Amygdala (tissue), 56 donors: Measurements from ENCODE around the gene CAMK1G.

Source experiments
- DNase-seq, 56 donors: peaks; one replicate each; lab custom pipeline; 2025; lab: John Stamatoyannopoulos, UW

Gene CAMK1G

DNA sequence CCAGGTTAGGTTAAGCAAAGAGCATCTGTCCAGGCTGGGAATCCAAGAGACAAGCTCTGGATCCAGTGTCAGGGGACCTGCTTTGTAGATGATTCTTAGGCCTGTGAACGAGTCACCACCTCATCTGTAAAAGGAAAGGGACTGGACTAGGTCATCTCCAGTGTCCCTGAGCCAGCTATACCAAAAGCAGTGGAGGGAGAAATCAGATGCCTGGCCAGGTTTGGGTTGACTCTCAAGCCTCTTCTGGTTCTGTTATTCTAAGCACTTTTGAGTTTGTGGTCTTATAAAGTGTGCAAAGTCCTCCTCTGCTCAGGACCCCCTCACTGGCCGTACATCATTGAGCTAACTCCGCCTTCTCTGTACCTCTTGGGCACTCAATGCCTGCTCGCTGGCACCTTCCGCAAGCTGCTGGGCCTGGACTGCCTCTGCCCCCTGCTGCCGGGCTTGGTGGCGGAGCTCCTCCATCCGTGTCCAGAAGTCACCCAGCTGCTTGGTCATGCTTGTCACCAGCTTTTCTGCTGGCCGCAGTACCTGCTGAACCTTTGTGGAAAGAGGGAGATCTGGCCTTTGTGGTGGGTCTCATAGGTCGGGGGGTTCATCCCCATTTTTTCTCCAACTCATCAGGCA is 33.6 kb downstream of the CAMK1G start:
- no peak for DNase-seq

DNA sequence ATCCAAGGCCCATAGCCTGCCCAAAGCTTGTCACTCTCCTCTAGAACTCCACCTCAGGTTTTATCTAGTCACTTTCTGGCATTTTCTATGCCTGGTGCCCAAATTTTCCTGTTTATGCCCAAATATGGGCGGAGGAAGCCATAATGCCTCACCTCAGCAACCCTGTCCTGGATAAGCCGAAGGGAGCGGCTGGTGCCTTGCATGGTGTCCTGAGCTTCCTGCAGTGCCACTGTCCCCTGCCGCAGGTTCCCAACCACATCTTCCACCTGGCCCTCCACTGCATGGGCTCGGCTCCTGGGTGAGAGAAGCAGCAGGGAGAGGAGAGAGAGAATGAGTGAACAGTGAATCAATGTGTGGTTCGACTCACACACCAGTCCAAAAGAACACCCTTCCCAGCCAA is 34.2 kb downstream of the CAMK1G start:
- DNase-seq, result no peak

- no peak for DNase-seq
These were observed 34.8 kb downstream of the CAMK1G start for GRCh38 chr1:209618291-209618690.

- peak in 50 of 56 donors; percentile 18 to 87 (median 63) for DNase-seq
These were observed 35.4 kb downstream of the CAMK1G start for GRCh38 chr1:209618756-209619420.

- no peak for DNase-seq
These were observed 36.4 kb downstream of the CAMK1G start for GRCh38 chr1:209619696-209620486.

DNA sequence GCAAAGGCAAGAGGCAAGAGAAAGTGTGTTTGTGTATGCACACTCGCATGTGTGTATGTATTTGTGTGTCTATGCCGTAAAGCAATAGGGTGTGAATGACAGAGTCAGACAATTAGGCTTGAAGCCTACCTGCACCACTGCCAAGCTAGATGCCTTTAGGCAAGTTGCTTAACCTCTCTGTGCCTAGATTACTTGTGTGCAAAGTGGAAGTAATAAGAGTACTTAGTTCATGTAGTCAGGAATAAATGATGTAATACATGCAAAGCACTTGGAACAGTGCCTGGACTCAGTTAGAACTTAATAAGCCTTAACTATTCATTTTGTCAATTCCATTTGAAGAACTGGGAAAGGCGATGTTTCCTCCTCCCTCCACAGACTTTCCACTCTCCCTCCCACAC is 37.0 kb downstream of the CAMK1G start:
- no peak for DNase-seq

- DNase-seq, result no peak
These were observed 37.8 kb downstream of the CAMK1G start for GRCh38 chr1:209621286-209621685.

DNA sequence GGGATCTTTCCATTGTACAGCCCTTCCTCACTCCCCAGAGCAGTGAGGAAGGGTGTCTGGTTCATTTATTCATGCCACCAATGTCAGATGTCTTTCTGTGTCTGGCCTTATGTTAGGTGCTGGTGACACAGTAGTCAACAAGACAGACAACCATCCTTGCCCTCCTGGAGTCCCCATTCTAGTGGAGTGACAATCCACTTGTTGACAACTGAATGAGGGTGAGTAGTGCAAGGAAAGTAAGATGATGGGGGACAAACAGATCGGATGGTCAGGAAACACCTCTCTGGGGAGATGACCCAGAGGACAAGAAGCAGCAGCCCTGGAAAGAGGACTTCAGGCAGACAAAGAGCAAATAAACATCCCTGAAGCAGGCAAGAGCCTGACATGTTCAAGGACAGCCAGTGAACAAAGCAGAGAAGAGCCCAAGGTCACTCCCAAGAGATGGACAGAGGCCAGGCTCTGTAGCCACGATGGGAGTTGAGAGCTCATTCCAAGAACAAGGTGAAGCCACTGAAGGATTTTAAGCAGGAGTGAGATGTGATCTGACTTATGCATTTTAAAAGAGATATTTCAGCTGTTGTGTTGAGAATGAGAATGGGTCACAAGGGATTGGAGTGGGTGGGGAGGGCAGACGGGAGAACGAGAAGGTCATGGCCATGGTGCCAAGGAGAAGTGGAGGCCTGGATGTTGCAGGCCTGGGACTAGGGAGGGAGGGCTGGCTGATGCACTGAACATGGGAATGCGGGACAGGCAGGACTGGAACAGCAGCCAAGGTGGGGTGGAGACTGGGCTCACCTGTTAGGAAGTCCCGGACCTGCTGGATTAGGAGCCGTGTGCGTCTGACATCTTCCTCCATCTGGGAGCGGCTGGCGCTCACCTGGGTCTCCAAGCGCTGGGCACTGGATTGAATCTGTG is 38.5 kb downstream of the CAMK1G start:
- DNase-seq, result no peak

DNA sequence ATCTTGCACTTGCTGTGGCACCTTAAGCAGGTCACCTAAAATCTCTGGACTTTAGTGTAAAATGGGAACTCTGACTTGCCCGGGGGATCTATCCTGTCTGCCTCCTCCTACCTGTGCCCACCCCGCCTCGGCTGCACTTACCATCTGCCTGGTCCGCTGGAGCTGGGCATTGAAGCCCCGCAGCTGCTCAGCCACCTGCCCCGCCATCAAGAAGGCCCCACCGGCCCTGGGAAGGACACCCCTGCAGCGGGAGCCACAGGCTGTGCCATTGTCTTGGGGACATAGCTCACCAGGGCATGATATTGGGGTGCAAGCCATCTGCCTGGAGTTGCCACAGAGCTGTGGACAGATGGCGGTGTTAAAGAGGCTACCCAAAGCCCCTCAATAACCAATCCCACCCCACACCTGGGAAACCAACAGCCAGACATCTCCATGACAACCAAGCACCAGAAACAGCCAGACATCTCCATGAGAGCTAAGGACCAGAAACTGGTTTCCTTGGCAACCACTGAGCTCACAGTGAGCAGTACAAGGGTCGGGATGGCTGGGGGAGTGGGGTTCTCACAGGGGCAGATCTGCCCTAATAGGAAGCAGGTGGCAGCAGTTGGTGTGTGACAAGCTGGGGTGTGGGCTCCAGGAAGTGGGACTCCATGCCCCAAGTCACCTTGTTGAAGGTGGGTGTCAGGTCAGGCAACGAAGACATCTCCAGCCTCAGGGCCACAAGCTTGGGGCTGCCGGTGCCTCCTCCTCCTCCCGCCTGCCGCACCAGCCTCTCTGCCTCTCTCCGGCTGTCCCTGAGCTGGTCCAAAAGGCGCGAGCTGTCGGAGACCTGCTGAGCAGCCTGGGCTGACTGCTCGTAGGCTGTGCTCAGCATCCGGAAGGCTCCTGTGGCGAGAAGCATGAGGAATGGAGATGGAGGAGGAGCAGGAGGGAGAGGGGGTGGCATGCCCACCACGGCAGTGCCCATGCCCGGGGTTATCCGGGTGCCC is 39.6 kb downstream of the CAMK1G start:
- peak in 2 of 56 donors; percentile 9 to 51 for DNase-seq

- DNase-seq, result peak in 1 of 56 donors; percentile 26
These were observed 41.3 kb downstream of the CAMK1G start for GRCh38 chr1:209624558-209625549.

- no peak for DNase-seq
These were observed 42.3 kb downstream of the CAMK1G start for GRCh38 chr1:209625791-209626285.

DNA sequence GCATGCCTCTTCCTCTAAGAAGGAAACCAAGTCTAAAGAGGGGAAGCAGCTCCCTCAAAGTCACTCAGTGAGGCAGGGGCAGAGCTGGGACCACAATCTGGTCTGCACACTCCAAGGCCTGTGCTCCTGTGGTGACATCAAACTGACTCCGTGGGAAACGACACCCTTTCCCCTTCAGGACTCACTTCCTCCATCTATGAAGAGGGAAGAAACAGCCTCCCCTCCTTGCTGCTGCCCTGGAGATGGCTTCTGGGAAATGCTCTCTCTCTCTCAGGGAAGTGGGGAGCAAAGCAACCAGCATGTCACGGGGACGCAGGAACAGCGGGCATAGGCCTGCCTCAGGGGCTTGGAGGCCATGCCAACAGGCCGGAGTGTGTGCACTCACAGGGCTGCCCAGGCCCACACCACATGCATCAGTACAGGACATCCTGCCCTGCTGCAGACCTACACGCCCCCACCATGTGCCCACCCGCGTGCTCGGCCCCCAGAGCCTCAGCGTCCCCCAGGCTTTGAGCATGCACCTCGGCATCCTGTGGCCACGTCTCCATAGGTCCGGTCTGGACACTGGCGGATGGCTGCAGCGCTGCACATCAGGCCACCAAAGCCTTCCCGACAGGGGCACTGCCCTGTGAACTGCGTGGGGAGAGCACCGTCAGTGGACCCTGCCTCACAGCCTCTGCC is 43.0 kb downstream of the CAMK1G start:
- no peak for DNase-seq

DNA sequence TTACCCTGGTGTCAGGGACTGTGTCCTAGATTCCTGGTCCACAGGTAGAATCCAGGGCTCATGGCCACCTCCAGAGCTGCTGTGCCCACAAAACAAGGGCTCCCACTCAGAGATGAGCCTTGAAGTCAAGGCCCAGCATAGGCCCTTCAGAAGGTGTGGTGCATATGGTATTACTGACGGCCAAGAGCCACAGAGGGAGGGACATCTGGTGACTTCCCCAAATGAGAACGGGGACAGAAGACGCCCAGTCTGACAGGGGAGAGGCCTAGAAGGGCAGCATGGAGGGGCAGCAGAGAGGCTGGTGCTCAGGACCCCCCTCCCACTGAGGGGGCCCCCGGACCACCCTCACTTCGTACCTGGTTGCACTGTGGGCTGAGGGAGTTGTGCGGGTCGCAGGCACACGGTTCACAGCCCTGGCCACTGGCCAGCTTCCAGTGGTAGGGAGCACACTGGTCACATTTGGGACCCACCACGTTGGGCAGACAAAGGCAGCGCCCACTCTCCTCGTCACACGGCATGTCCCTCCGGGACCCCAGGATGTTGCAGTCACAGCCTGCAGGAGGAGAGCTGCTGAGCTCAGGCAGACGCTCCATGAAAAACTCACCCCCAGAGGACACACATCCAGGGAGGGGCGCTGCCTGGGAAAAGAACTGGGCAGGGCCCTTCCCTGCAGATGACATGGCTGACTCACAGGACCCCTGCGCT is 43.7 kb downstream of the CAMK1G start:
- DNase-seq, result no peak

DNA sequence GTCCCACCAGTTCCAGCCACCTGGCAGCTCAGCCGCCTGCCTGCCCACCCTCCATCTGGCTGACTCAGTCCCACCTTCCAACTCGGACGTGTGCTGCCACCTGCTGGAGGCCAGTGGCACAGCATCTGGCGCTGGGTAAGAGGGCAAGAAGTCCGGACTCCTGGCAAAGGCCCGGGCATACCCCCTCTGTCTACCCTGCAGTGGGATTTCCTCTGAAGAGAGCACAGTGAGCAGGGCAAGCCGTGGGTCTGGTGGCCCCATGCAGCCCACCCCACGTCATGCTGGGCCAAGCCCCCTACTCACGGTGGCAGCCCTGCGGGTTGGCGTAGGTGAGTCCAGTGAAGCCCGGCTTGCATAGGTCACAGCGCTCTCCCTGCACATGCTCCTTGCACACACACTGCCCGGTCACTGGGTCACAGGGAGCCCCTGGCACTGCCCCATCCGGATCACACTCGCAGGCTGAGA is 44.2 kb downstream of the CAMK1G start:
- peak in 55 of 56 donors; percentile 13 to 85 (median 65) for DNase-seq

DNA sequence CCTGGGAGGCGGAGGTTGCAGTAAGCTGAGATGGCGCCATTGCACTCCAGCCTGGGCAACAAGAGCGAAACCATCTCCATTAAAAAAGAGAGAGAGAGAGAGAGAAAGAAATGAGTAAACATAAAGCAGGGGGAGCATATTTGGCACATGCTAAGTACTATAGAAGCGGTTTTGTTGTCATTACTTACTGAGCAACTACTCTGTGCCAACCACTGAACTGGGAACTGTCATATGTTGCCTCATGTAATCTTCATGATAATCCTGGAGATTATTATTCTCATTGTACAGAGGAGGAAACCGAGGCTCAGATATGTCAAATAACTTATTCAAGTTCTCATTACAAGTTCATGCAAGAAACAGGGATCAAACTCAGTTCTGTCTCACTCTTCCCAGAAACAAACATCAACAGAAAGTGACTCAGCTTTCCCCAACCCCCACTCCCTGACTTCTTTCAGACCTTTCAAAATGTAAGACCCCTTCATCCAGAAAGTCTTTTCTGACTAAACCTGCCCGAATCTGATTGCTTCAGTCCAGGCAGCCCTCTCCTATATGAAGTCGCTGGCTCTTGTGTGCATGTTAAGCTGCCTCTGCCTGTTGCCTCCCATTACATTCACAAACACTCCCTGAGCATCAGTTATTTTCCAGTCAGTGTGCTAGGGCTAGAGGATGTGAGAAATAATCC is 45.2 kb downstream of the CAMK1G start:
- DNase-seq, result no peak
